Measurements from ENCODE around the gene HNRNPH2.

The HNRNPH2 gene

GRCh38 chrX:101398694-101399093, 9.3 kb upstream of the HNRNPH2 start:
- DNase-seq, result no peak

GRCh38 chrX:101399825-101400224, 8.2 kb upstream of the HNRNPH2 start:
- DNase-seq, result no peak

DNA sequence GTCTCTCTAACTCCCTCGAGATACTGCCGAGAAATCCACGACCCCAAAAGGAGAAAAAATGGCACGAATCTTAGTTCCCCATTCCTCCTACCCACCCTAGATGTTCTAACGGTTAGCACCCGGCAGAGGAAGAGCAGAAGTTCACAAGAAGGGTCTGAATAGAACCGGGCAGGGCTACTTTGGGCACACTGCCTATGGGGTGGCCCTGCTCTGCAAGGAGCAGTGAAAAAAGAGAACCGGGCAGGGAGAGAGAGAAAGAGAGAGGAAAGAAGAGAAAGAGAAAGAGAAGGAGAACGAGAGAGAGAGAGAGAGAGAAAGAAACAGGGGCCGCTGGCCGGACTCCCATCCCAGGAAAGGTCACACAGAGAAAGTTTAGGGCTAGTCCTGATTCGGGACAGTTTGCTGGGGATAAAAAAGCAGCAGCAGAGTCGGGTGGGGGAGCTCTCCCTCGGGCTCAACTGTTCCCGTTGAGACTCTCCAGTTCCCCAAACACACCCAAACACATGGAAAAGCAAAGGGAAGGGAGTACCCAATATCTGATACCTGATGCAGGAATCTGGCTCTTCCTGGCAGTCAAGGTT, 765 bp upstream of the HNRNPH2 start:
- no peak for DNase-seq

DNA sequence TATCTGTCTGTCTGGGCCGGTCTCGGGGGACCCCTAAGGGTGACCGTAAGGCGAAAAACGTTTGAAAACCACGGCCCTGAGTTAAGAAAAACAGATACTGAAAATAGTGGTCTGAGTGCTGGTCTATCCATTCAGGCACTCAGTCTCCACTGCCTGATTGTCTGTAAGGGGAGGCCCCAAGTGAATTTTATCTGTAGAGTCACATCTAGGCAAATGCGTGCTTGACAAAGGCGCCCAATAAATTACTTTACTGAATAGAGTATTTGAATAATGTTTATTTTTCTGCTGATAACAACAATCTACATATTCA, 465 bp downstream of the HNRNPH2 start:
- no peak for DNase-seq

- no peak for DNase-seq
These were observed 1.0 kb downstream of the HNRNPH2 start for GRCh38 chrX:101409043-101409442.

DNA sequence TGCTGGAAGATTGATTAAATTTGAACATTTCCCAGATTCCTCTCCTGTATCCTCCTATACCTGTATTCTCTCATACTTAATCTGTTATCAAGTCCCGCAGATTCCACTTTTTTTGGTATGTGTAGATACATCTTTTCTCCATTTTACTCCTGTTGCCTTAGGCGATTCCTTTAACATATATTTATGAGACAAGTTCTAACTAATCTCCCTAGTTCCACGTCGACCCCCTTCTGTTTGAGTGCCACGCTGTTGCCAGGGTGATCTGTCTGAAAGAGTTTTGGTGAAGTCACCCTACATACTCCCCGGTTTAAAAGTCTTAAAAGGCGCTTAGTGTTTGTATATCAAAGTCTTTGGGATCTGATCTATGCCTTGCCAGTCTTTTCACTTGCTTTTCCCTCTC, 2.4 kb downstream of the HNRNPH2 start:
- DNase-seq, result no peak

- no peak for DNase-seq
These were observed 4.0 kb downstream of the HNRNPH2 start for GRCh38 chrX:101411984-101412383.

DNA sequence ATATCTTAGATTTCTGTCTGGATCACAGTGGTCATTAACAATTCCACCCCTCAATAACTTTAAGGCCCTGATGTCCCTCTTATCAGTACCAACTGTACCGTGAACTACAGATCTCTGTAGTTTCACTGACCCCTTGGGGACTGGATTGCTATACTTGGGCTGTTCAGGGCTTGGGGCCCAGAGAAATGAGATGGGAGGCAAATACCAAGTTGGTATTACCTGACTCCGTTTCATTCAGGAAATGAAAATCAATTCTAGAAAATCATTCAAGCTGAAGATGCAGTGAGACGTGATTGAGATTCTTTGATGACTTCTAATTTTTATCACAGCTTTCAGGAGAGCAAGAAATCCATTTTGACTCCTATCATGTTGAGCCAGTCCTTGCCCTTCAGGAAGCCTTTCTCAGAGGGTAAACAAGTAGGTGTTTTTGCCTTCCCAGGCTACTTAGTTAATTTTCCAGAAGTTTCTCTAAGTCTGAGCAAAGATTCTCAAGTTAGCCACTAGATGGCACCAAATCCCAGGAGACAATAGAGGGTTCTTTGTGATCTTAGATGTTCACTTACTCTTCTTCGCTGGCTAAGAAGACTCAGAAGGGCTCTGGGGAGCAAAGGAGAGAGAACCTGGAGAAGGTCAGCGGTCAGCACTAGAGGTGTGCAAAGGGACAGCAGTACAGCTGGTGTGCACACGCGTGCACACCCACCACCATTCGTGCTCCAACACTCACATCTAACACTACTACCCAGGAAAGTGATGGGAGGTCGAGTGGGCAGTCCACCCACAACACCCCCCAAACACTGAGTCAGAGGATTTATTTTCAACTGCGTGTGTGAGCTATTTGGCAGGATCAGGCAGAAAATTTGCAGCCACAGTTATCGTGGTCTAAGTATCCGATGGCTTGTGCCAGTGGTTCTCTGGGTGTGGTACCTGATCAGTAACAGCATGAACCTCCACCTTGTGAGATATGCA, 7.4 kb downstream of the HNRNPH2 start:
- no peak for DNase-seq

DNA sequence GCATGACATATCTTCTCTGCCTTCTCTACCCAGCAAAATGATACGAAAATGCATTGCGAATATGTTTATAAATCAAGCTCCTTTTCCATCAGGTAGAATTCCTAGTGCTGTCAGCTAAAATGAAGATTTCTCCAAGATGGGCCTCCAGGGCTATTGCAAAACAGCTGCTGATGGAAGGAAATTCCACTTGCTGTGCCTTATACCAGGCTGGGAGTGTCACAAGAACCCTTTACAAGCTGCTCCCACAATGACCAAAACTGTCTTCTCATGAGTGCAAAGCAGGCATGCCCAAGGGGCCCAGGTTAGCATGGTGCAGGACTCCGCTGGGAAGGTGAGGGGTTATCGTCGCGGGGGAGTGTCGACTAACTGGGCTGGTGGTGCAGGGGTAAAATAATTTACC, 8.7 kb downstream of the HNRNPH2 start:
- no peak for DNase-seq

- no peak for DNase-seq
These were observed 9.2 kb downstream of the HNRNPH2 start for GRCh38 chrX:101417190-101417589.

DNA sequence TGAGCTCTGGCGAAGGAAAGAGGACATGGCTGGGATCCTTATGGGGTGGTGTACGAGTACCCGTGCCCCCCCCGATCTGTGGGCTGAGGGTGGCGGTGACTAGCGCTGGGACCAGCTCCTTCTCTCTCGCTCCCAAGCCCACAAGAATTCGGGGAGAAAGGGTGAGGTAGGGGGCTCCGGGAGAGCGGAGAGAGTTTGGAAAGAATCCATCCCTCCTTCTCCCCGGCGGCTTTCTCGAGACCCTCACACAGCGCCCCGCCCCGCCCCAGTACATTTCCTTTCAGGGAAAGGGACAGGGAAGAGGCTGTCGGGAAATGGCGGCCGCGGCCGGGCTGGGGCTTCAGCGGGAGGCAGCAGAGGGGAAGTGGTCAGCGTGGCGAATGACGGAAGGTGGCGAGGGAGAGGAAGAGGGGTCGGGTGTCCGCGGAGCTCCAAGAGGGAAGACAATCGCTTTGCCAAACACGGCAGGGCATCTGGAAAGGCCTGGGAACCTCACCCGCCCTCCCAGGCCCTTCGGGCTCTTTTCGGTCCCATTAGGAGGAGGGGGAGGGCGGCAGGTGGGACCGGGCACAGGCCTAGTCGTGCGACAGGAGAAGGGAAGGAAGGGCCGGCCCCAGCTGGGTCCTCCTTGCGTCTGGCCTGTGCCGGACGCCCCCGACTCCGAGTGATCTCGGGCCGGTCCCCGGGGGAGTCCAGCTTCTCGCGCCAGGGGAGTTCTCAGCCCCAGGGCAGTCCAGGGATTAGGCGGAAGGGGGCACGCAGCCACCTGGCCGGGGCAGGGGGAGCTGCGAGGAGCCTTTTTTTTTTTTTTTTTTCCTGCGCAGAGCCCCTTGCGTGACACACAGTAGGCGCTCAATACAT, 10.2 kb downstream of the HNRNPH2 start:
- DNase-seq, result peak; percentile 84

- DNase-seq, result no peak
These were observed 11.5 kb downstream of the HNRNPH2 start for GRCh38 chrX:101419489-101419888.

DNA sequence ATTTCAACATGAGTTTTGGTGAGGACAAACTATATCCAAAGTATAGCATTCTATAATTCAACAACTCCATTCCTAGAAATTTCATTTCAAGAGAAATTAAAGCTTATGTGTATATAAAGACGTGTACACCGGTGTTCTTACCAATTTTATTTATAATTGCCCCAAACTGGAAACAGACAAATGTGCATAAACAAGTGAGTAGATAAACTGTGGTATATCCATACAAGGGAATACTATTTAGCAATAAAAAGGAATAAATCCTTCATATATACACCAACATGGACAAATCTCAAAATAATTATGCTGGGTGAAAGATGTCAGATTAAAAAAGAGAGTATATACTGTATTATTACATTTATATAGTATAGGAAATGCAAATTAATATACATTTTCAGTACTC, 19.9 kb downstream of the HNRNPH2 start:
- no peak for DNase-seq

- DNase-seq, result no peak
These were observed 21.9 kb downstream of the HNRNPH2 start for GRCh38 chrX:101429934-101430333.

DNA sequence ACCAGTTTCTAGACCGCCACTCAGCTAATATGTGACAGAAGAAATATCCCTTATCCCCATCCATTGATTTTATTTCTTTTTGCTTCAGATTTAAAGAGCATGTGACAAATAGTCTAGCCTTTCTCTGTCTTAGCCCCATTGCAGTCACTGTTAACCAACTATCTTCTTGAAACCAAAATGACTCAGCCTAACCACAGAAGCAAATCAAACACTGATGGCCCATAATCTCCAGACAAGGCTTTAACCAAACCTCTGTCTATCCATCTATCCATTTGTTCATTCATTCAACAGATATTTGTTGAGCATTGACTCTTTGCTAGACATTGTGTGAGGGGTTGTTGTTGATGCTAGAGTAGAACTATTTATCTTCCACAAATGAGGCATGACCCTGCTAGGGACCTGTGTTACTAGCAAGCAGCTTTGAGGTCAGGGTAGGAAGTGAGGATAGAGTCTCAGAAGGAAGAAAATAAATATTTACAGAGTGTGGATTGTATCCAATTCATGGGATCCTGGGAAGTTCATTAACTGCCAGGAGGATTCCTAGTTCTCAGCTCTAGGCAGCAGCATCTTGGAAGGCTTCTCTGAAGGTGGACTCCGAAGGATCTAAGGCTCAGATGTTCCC, 22.5 kb downstream of the HNRNPH2 start:
- no peak for DNase-seq

DNA sequence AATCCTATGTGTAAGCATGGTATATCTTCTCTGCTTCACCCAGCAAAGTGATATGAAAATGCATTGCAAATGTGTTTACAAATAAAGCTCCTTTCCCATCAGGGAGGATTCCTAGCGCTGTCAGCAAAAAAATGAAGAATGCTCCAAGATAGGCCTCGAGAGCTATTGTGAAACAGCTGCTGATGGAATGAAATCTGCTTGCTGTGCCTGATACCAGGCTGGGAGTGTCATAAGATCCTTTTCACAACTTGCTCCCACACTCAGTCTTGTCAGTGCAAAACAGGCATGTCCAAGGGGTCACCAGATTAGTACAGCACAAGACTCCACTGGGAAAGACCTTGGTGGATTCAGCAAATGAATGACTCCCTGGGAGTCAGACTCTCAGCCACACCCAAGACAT, 34.1 kb downstream of the HNRNPH2 start:
- DNase-seq, result no peak

DNA sequence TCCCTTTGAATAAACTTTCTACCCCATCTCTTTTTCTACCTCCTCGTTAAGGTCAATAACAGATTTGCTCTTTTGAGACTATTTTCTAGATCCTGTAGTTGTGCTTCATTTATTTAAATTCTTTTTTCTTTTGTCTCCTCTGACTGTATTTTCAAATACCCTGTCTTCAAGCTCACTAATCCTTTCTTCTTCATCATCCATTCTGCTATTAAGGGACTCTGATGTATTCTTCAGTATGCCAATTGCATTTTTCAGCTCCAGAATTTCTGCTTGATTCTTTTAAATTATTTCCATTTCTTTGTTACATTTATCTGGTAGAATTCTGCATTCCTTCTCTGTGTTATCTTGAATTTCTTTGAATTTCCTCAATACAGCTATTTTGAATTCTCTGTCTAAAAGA, 41.3 kb downstream of the HNRNPH2 start:
- DNase-seq, result no peak

DNA sequence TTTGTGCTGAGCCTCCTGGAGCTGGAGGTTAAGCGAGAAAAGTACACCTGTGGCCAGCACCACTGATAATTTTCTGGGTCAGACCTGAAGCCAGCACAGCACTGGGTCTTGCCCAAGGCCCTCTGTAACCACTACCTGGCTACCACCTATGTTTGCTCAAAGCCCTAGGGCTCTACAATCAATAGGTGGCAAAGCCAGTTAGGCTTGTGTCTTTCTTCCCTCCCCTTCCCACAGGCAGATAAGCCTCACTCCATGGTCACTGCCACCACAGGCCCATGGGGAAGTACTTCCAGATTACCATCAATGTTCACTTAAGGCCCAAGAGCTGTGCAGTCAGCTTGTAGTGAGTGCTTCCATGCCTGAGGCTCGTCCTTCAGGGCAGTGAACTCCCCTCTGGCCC, 42.1 kb downstream of the HNRNPH2 start:
- DNase-seq, result no peak

- DNase-seq, result no peak
These were observed 42.9 kb downstream of the HNRNPH2 start for GRCh38 chrX:101450961-101451360.

DNA sequence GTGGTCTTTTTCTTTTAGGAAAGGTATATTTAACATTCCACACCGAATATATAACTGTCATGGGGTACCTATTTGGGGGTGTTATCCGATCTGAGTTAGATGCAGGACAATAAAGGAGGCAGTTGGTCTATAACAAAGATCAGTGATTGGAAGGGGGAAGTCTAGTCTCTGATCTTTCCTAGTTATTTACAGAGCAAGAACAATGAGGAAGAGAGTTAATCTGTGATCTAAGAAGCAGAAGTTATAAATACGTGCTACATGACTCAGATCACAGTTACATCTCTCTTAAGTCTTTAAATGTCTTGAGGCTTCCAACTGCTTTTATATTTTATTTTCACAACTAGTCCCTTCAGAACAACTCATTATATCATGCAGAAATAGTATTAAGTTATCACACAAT, 44.0 kb downstream of the HNRNPH2 start:
- no peak for DNase-seq

DNA sequence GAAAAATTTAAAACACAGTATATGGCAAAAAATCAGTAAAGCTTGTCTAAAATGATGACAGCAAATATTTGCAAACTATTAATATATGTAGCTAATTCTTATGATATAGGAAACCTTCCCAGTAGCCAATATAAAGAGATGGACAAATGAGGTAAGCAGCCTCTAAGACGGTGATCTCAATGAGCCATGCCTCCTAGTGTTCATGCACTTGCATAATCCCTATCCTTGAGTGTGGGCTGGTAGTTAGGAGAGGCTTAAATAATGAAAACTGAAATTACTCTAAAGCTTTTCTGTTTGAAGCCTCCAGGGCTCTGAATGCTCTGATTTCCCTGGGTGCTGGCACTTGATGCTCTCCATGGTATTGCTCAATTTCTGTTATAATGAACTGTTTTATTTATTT, 52.6 kb downstream of the HNRNPH2 start:
- DNase-seq, result no peak

- DNase-seq, result no peak
These were observed 54.9 kb downstream of the HNRNPH2 start for GRCh38 chrX:101462892-101463291.

All from right forelimb (tissue), 1 donor.